HAP-1 (cell line): ENCODE results near the gene CTDP1.

Experiments
- DNase-seq, 2 experiments: peaks; one replicate each; pipeline ENCODE4 v3.0.0-alpha.2; 2016 to 2020; ENCODE audit warnings: low spot score in 2 of 2
- H3K27me3 ChIP-seq: fragments of 250-450 bp; sonication (Bioruptor Pico); 2 replicates; pipeline ENCODE4 v1.5.1; 2020; ENCODE audit warnings: low read depth, mild to moderate bottlenecking, moderate library complexity
- H3K36me3 ChIP-seq: fragments of 250-450 bp; sonication (Bioruptor Pico); replicated peaks from 2 replicates; pipeline ENCODE4 v1.5.1; 2020; ENCODE audit warnings: mild to moderate bottlenecking
- H3K4me1 ChIP-seq: fragments of 250-450 bp; sonication (Bioruptor Pico); 2 replicates; pipeline ENCODE4 v1.5.1; 2020; ENCODE audit warnings: mild to moderate bottlenecking
- H3K4me3 ChIP-seq: fragments of 250-450 bp; sonication (Bioruptor Pico); 2 replicates; pipeline ENCODE4 v1.5.1; 2020; ENCODE audit warnings: mild to moderate bottlenecking, moderate library complexity
- H3K9me3 ChIP-seq: fragments of 250-450 bp; sonication (Bioruptor Pico); 2 replicates; pipeline ENCODE4 v1.5.1; 2020; ENCODE audit warnings: mild to moderate bottlenecking, moderate library complexity
- in situ Hi-C: fragments of 300-500 bp; cut with MboI; formaldehyde crosslinking; loops from 3 replicates; pipeline ENCODE4 v1.14.3; 2020; ENCODE audit warnings: low sequenced_read_pairs, inconsistent platforms, mixed read lengths

CTDP1 gene

DNA sequence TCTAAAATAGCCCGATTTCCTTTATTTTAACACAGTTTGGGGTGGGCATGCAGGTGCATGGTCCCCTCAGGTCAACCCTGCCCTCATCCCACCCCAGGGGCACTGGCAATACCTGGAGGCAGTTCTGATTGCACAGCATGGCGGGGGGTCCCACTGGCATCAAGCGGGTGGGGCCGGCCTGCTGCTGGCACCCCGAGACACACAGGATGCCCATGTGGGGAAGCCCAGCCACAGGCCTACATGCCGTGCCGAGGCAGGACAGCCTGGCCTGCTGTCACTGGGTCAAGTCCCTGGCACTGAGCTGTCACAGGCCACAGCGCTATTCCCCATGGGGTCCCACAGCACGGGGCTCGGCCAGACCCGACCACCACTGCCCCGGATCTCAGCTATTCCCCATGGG, 106.2 kb downstream of the CTDP1 start:
- no peaks in the 10 kb centered on the region for H3K27me3 ChIP-seq
- no peak overlapping the region for H3K4me3 ChIP-seq
- no peaks in the 10 kb centered on the region for H3K9me3 ChIP-seq
- no peaks in the 10 kb centered on the region for H3K36me3 ChIP-seq
- DNase-seq, result no peak
- H3K4me1 ChIP-seq, result no peaks in the 10 kb centered on the region
- in situ Hi-C loops, result no loop called here

DNA sequence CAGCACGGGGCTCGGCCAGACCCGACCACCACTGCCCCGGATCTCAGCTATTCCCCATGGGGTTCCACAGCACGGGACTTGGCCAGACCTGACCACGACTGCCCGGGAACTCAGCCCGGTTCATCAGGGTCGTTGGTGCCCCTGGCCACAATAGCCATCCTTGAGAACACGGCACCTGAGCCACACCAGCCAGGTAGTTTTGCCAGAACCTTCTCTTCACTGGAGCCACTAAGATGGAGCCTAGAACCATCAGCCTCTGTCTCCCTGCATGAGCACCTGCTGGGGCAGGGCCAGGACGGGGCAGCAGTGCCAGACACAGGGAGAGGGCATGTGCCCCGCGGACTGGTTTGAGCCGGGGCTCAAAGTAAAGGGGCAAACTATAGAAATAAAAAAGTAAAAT, 106.7 kb downstream of the CTDP1 start:
- no peak for DNase-seq
- Histone ChIP-seq H3K27me3 (no peaks in the 10 kb centered on the region), H3K4me1 (no peaks in the 10 kb centered on the region), H3K4me3 (no peak overlapping the region), H3K9me3 (no peaks in the 10 kb centered on the region), H3K36me3 (no peaks in the 10 kb centered on the region)
- in situ Hi-C loops, result no loop called here

DNA sequence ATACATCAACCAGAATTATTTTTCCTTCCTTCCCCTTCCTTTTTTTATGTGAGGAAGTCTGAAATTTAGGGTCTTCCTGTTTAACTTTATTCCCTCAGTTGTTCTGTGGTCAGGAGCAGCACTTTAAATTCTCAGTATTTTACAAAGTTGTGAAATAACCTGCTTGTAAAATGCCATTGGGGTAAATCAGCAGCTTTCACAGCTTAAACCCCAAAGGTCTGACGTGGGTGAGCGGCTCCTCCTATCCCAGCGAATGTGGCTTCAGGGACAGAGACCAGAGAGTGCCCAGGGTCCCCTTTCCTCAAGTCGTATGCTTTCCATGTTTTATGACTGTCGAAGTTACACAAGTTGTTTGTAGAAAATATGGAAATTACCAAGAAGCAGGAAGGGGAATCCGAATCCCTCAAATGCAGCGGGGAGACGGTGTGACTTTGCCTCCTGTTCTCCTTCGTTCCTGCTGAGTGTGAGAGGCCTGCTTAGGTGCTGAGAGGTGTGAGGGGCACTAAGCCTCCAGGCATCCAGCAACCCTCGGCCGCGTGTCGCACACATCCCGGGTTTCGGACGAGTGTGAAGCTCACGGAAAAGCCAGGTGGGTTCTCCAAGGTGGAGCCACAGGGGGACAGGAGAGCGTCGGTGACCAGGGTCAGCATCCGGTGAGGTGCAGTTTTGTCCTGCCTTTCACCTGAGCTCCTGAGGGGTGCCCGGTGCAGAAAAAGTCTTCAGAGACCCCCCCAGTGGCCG, 107.4 kb downstream of the CTDP1 start:
- no peaks in the 10 kb centered on the region for H3K9me3 ChIP-seq
- no peak for DNase-seq
- no peak overlapping the region for H3K4me3 ChIP-seq
- in situ Hi-C loops, result no loop called here
- no peaks in the 10 kb centered on the region for H3K4me1 ChIP-seq
- no peaks in the 10 kb centered on the region for H3K36me3 ChIP-seq
- H3K27me3 ChIP-seq, result no peaks in the 10 kb centered on the region

DNA sequence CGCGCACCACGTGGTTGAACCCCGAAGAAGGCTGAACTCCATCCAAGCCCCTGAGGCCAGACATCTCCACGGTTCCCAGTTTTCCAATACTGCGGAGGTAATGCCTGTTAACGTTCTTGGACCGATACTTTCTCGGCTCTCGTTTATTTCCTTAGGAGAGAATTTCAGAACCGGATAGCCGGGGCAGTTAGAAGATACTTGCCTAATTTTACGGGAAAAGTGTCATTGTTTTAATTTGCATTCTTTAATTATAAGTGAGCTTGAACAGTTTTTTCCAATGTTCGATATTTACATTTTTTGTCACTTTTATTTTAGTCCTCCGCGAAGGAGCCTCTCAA, 107.9 kb downstream of the CTDP1 start:
- Histone ChIP-seq H3K9me3 (no peaks in the 10 kb centered on the region), H3K4me3 (no peak overlapping the region), H3K4me1 (no peaks in the 10 kb centered on the region), H3K27me3 (no peaks in the 10 kb centered on the region), H3K36me3 (no peaks in the 10 kb centered on the region)
- no peak for DNase-seq
- in situ Hi-C loops, result no loop called here

DNA sequence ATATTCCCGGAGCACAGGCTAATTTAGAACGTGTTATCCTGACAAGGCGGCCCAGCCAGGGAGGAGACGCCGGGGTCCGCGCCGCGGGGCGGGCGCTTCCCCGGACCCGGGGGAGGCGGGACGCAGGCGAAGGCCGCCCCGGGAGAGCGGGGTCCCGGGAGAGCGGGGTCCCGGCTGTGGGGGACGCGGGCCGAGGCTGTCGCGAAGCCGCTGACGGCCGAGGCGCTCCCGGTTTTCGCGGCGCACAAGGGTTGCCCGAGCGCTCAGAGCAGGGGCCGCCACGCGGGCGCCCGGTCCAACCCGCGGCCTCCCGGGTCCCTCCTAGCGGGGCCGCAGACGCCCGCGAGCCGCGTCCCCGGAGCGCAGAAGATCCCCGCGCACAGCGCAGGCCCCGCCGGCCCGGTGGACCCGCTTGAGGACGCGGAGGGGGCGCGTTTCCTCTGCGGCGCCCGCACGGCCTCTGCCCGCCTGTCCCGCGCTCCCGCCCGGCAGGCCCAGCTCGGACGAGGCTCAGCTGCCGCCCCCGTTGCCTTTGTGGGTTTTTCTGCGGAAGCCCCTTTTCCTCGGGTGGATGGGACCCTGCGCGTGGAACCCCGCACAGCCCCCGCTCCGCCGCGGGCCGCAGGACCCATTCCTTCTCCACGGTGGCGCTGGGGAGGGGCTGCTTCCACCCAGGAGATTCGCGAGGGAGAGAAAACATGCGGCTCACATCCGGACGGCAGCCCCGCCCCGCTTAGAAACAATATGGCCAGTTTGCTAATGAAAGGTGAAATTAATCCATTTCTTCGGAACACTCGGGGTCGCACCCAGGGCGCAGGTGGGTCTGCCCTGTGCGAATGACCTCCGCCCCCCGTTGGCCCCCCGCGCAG, 108.5 kb downstream of the CTDP1 start:
- Histone ChIP-seq H3K27me3 (no peaks in the 10 kb centered on the region), H3K4me1 (no peaks in the 10 kb centered on the region), H3K4me3 (no peak overlapping the region), H3K36me3 (no peaks in the 10 kb centered on the region), H3K9me3 (no peaks in the 10 kb centered on the region)
- in situ Hi-C loops, result no loop called here
- DNase-seq, result no peak

DNA sequence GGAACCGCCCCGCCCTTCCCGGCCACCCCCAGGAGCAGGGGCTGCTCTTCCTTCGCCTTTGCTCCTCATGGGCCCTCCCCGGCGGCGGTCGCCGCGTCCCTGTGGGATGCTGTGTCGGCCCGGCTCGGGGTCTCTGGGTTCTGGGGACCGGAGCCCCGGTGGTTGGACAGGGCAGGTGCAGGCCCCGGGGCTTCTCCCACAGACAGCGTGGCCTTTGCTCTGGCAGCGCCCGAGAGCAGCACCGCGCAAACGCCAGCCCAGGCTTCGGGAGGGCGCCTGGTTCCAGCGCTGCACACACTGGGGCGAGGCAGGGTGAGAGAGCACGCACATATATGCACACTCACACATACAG, 109.1 kb downstream of the CTDP1 start:
- Histone ChIP-seq H3K4me3 (no peak overlapping the region), H3K4me1 (no peaks in the 10 kb centered on the region), H3K27me3 (no peaks in the 10 kb centered on the region), H3K9me3 (no peaks in the 10 kb centered on the region), H3K36me3 (no peaks in the 10 kb centered on the region)
- in situ Hi-C loops, result no loop called here
- no peak for DNase-seq

DNA sequence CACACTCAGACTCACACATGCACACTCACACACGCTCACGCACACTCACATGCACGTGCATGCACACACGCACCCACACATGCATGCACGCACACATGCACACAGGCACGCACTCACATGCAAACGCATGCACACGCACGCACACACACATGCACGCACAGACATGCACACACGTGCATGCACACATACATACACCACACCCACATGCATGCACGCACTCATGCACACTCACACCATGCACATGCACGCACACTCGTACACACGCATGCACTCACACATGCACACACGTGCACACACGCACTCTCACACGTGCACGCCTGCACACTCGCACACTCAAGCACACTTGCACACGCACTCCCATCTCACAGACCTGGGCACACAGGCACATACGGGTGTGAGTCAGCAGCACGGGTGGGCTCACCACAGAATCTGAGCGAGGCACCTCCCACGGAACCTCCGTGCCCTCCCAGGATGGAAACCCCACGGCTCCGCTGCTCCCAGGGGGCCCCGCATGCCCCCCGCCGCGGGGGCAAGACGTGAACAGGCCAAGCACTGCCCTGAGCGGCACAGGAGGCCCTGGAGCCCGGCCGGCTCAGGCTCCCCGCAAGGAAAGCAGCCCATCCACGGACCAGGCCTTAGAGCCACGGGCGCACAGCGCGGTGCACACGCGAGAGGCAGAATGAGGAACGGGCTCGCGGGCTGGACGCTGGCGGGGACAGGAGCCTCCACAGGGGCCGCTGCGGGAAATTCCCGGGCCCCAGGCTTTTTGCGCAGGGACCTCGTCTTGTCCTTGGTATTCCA, 109.7 kb downstream of the CTDP1 start:
- in situ Hi-C loops, result no loop called here
- Histone ChIP-seq H3K4me3 (no peak overlapping the region), H3K4me1 (no peaks in the 10 kb centered on the region)

DNA sequence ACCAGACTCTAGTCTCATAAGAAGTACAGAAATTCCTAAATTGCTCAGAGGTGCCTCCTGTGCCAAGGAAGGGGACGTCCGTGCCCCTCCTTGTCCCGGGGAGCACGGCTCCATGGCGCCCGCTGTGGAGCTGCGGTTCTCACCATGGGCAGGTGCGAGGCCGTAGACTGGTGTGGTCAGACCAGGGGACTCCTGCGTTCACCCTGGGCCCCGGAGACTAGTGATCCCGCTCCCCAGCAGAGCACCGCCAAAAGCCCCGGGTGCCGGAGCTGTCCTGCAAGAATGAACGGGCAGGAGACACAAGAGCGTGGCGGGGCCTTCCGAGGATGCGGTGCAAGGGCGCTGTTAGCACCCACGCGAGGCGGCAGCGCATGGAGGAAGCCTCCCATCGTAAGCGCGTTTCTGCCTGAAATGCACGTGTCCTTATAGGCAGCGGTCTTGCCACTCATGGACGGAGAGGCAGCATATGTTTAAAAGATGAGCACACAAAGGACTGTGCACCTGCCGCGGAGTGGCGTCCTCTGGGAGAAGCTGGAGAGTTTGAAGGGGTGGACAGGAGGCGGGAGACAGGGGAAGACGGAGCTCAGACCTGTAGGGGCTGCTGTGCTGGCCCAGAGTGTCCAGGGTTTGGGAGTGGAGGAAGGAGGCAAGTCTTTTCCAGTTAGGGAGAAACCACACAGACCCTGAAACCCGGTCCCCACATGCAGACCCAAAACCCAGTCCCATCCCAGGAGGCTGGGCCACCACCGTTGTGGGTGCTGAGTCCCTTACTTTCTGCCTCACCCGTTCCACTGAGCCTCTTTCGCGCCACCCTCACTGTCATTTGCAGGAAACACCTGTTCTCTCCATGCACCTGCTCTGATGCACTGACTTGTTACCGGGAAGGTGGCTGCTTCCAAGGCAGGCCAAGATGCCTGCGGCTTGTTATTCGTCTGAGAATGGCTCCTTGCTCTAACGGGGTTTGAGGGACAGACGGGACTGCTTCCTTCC, 110.6 kb downstream of the CTDP1 start:
- DNase-seq, result no peak
- Histone ChIP-seq H3K4me3 (no peak overlapping the region), H3K36me3 (no peaks in the 10 kb centered on the region), H3K9me3 (no peaks in the 10 kb centered on the region), H3K4me1 (no peaks in the 10 kb centered on the region), H3K27me3 (no peaks in the 10 kb centered on the region)
- in situ Hi-C loops, result no loop called here

More for the DNA sequence above, 109.7 kb downstream of the CTDP1 start:
- no peaks in the 10 kb centered on the region for H3K36me3 ChIP-seq
- no peaks in the 10 kb centered on the region for H3K9me3 ChIP-seq
- DNase-seq, result no peak
- H3K27me3 ChIP-seq, result no peaks in the 10 kb centered on the region

DNA sequence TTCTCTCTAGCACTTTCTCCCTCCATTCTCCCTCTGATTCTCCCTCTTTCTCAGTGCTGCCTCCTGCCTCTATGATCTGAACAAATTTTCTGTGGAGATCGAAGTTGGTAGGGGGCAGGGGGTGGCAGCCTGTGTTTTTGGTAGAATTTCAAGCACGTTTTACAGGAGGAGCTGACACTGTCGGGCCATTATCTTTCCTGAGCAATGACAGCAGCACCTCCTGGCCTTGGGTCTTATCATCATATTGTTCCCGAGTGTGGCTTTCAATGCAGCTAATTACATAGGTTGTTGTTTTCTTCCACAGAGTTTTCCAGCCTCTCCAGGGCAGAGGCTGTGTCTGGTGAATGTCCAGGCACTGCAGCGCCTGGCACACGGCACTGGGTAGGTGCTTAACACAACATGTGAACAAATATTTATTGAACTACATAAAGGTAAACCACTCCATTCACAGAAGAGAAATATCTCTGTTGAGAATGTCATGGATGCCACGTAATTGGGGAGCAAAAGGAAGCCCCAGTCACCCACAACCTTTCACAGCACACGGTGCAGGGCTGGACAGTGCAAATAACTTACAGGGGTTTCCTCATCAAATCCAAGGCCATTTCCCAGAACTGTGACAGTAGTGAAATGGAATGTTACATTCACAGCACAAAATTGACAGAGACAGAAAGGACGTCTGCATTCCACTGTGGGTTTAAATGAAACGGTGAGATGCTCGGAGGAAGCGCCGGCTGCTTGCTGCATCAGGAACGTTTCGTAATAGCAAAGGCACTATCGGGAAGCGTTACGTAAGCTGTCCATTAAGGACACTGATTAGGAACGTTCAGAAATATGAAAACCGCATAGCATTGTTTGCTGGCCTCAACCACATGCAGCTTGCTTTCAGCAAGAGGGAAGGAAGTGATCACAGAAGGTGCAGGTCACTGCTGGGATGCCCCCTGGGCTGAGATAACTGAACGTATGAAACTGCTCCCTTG, 111.7 kb downstream of the CTDP1 start:
- in situ Hi-C loops, result no loop called here
- Histone ChIP-seq H3K9me3 (no peaks in the 10 kb centered on the region), H3K4me1 (no peaks in the 10 kb centered on the region), H3K27me3 (no peaks in the 10 kb centered on the region), H3K36me3 (no peaks in the 10 kb centered on the region), H3K4me3 (no peak overlapping the region)
- no peak for DNase-seq

DNA sequence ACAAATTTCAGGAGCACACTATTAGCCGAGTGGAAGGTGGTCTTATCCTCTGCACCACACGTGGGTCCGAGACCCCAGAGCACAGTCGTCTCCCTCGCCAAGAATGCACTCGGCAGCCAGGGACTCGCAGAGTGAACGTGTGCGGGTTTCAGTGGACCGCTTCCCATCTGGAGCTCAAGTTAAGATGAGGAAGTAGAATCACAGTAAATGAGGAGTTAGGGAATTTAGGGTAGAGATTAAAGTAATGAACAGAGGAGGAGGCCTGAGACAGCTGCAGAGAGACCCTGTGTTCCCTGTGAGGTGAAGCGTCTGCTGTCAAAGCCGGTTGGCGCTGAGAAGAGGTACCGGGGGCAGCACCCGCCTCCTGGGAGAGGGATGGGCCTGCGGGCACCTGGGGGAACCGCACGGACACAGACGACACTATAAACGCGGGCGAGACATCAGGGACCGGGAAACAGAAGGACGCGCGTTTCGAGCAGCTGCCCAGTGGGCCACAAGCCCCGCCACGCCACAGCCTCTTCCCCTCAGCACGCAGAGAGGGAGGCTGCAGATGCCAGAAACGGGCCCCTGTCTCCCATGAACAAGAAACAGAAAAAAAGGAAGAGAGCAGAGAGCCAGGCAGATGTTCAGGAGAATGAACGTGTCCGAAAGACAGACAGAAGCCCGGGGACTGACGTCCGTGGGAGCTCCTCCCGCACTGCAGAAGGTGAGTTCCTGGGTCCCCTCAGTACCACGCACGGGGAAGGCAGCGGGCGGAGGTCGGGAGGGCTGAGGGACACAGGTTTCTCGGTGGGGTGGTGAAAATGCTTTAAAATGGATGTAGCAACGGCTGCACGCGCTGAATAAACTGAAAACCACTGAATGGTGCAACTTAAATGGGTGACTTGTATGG, 112.7 kb downstream of the CTDP1 start:
- Histone ChIP-seq H3K4me1 (no peaks in the 10 kb centered on the region), H3K36me3 (no peaks in the 10 kb centered on the region), H3K4me3 (no peak overlapping the region), H3K9me3 (no peaks in the 10 kb centered on the region), H3K27me3 (no peaks in the 10 kb centered on the region)
- in situ Hi-C loops, result no loop called here
- no peak for DNase-seq

DNA sequence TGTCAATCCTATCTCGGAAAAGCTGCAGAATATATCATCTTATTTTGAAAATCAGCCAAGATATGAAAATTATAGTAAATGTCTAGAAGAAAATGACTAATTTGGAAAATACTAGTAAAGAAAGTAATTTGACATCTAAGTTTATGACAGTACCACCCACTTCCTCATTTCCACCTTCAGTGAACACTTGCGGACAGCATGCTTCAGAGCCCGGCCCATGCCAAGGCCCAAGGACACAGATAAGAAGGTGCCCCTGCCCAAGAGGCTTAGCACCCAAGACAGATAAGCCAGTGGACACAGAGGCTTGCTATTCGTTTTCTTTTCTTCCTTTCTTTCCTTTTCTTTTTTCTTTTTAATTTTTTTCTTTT, 113.4 kb downstream of the CTDP1 start:
- Histone ChIP-seq H3K9me3 (no peaks in the 10 kb centered on the region), H3K27me3 (no peaks in the 10 kb centered on the region), H3K4me3 (no peak overlapping the region), H3K4me1 (no peaks in the 10 kb centered on the region), H3K36me3 (no peaks in the 10 kb centered on the region)
- in situ Hi-C loops, result no loop called here
- DNase-seq, result no peak

DNA sequence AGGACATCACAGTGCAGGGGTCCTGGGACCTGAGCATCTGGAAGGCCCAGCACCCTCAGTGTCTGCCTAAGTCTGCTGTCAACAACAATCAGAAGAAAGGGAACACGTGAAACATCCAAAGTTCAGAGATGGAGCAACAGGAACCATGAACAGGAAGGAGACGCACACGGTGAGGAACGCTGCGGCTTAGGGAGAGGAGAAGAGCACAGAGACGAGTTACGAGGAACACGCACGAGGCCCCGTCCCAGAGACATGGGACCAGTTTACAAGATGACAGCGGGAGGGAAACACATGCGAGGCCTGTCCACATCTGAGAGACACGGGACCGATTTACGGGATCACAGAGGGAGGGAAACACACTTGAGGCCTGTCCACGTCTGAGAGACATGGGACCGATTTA, 115.2 kb downstream of the CTDP1 start:
- Histone ChIP-seq H3K4me3 (no peak overlapping the region), H3K27me3 (peaks cover 9% of the 10 kb centered on the region; the same call in 1 of the 2 replicates), H3K9me3 (no peaks in the 10 kb centered on the region), H3K4me1 (no peaks in the 10 kb centered on the region), H3K36me3 (no peaks in the 10 kb centered on the region)
- in situ Hi-C loops, result no loop called here
- DNase-seq, result no peak
